ENCODE measurements around the gene NKAIN4. TPM values are rescaled to one million over a fixed set of nuclear protein-coding genes. Genes with fewer than 3 reads are reported as not detected.

NKAIN4 gene
- total RNA-seq, 2 experiments from 2014 or later, result not detected

GRCh38 chr20:63225082-63225454 lies 29.2 kb downstream of the NKAIN4 start:
- no peak overlapping the region for H3K4me2 ChIP-seq (ENCODE audit: low read length)
- ChIA-PET CTCF (ENCODE audit: unreplicated experiment) (no interaction called here), POLR2A (interaction anchor here (0.6 to 1.5 kb wide), 2 partner anchors 33 to 60 kb away, joined by 3 read pairs; no protein-coding TSS in a partner anchor)
- intact Hi-C loops (cut with micrococcal nuclease; ENCODE audit: unreplicated experiment), result no loop called here
- no peak for TF ChIP-seq EZH2phosphoT487 (IDR thresholded peaks at IDR 0.05; ENCODE audit: borderline replicate concordance, low read depth, low read length)
- no peak for TF ChIP-seq CTCF (conservative IDR thresholded peaks at IDR 0.05; ENCODE audit: low read length)
- H3K36me3 ChIP-seq (ENCODE audit: insufficient read depth, low read length), result no peaks in the 10 kb centered on the region
- H3K9me2 ChIP-seq (ENCODE audit: insufficient read depth, low read length), result no peaks in the 10 kb centered on the region
- H3K4me1 ChIP-seq (ENCODE audit: insufficient read depth, low read length, poor library complexity, severe bottlenecking), result no peaks in the 10 kb centered on the region
- no TSS peak for BruUV-seq (replicated peaks)
- H2AFZ ChIP-seq (ENCODE audit: low read length), result no peak overlapping the region
- no peaks in the 10 kb centered on the region for H4K20me1 ChIP-seq (ENCODE audit: insufficient read depth, low read length)
- H3K79me2 ChIP-seq (ENCODE audit: insufficient read depth, low read depth, low read length), result no peaks in the 10 kb centered on the region
- no peak for DNase-seq (ENCODE audit: low spot score)
- no peaks in the 10 kb centered on the region for H3K9me3 ChIP-seq (ENCODE audit: low read length)
- H3K4me3 ChIP-seq (ENCODE audit: low read depth, low read length, poor library complexity, severe bottlenecking), result no peak overlapping the region
- H3K27ac ChIP-seq (ENCODE audit: low read depth, low read length, poor library complexity, severe bottlenecking), result no peak overlapping the region

DNA sequence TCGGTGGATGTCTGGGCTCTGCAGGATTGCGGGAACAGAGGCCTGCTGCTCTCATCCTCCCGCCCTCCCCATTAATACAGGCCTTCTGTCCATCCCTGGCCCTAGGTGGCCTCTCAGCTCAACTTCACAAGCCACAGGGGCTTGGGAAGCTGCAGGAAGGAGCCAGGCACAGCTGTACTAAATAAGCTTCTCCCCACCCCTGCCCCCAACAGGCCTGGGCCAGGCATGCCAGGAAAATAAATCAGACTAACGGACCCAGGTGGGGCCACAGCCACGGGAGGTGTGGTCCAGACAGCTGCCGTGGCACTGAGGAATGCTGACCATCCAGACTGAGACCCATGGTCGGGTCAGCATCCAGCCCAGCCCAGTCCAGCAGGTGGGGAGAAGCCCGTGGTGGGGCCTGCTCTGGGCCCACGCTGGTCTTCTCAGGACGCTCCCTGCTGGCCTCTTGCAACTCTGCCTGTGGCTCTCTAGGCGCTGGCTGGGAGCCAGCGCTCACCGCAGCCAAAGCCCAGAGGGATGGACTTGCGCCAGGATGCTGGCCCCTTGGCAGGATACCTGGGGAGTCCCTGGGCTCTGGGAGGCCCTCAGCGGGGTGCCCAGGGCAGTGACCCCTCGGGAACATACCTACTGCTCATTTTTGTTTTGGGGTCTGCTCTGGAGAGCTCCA lies 29.7 kb downstream of the NKAIN4 start:
- H3K4me2 ChIP-seq (ENCODE audit: low read length), result no peak overlapping the region
- no peaks in the 10 kb centered on the region for H3K36me3 ChIP-seq (ENCODE audit: insufficient read depth, low read length)
- no peak overlapping the region for H3K4me3 ChIP-seq (ENCODE audit: low read depth, low read length, poor library complexity, severe bottlenecking)
- intact Hi-C loops (cut with micrococcal nuclease; ENCODE audit: unreplicated experiment), result no loop called here
- no peaks in the 10 kb centered on the region for H3K9me2 ChIP-seq (ENCODE audit: insufficient read depth, low read length)
- no peak for DNase-seq (ENCODE audit: low spot score)
- no TSS peak for BruUV-seq (replicated peaks)
- H3K9me3 ChIP-seq (ENCODE audit: low read length), result no peaks in the 10 kb centered on the region
- ChIA-PET CTCF (ENCODE audit: unreplicated experiment) (interaction anchor here (0.5 to 0.8 kb wide), 2 partner anchors 22 to 69 kb away, joined by 3 read pairs; no protein-coding TSS in a partner anchor), POLR2A (interaction anchor here (1.5 kb wide), 1 partner anchor 60 kb away, joined by 3 read pairs; no protein-coding TSS in a partner anchor)
- H2AFZ ChIP-seq (ENCODE audit: low read length), result no peak overlapping the region
- no peaks in the 10 kb centered on the region for H4K20me1 ChIP-seq (ENCODE audit: insufficient read depth, low read length)
- H3K27ac ChIP-seq (ENCODE audit: low read depth, low read length, poor library complexity, severe bottlenecking), result no peak overlapping the region
- TF ChIP-seq CTCF (conservative IDR thresholded peaks at IDR 0.05; ENCODE audit: low read length) (no peak), EZH2phosphoT487 (IDR thresholded peaks at IDR 0.05; ENCODE audit: borderline replicate concordance, low read depth, low read length) (no peak)
- no peaks in the 10 kb centered on the region for H3K79me2 ChIP-seq (ENCODE audit: insufficient read depth, low read depth, low read length)
- H3K4me1 ChIP-seq (ENCODE audit: insufficient read depth, low read length, poor library complexity, severe bottlenecking), result no peaks in the 10 kb centered on the region

DNA sequence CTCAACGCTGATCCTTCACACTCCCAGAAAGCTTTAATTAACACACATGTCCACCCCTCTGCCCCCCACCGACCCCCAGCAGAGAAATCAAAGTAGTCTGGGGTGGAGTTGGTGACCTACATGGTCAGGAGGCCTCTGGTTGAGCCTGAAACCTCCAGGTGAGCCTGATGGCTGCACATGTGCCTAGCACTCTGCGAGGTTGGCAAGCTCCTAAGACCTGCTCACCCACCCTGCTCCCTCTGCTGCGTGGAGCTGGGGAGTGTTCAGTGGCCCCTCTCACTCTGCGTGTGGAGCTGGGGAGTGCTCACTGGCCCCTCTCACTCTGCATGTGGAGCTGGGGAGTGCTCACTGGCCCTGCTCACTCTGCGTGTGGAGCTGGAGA lies 30.4 kb downstream of the NKAIN4 start:
- TF ChIP-seq EZH2phosphoT487 (IDR thresholded peaks at IDR 0.05; ENCODE audit: borderline replicate concordance, low read depth, low read length) (no peak), CTCF (conservative IDR thresholded peaks at IDR 0.05; ENCODE audit: low read length) (no peak)
- Histone ChIP-seq H3K27ac (ENCODE audit: low read depth, low read length, poor library complexity, severe bottlenecking) (no peak overlapping the region), H4K20me1 (ENCODE audit: insufficient read depth, low read length) (no peaks in the 10 kb centered on the region), H2AFZ (ENCODE audit: low read length) (no peak overlapping the region), H3K9me3 (ENCODE audit: low read length) (no peaks in the 10 kb centered on the region), H3K4me3 (ENCODE audit: low read depth, low read length, poor library complexity, severe bottlenecking) (no peak overlapping the region), H3K79me2 (ENCODE audit: insufficient read depth, low read depth, low read length) (no peaks in the 10 kb centered on the region), H3K9me2 (ENCODE audit: insufficient read depth, low read length) (no peaks in the 10 kb centered on the region), H3K36me3 (ENCODE audit: insufficient read depth, low read length) (no peaks in the 10 kb centered on the region), H3K4me1 (ENCODE audit: insufficient read depth, low read length, poor library complexity, severe bottlenecking) (no peaks in the 10 kb centered on the region), H3K4me2 (ENCODE audit: low read length) (no peak overlapping the region)
- intact Hi-C loops (cut with micrococcal nuclease; ENCODE audit: unreplicated experiment), result loop anchor here (1.0 to 2.0 kb wide), 2 partner anchors 27 to 67 kb away; no protein-coding TSS in a partner anchor
- BruUV-seq (replicated peaks), result no TSS peak
- DNase-seq (ENCODE audit: low spot score), result no peak
- ChIA-PET CTCF (ENCODE audit: unreplicated experiment) (interaction anchor here (0.8 to 1.0 kb wide), 2 partner anchors 11 to 70 kb away, joined by 3 to 6 read pairs; partner anchors contain the start of gene BIRC7), POLR2A (interaction anchor here (0.9 to 1.5 kb wide), 2 partner anchors 9 to 61 kb away, joined by 3 read pairs; no protein-coding TSS in a partner anchor)

All from OCI-LY7 (cell line).